ENCODE measurements around the gene THOC6.

Gene THOC6

GRCh38 chr16:3023669-3024478, at the start of gene THOC6, which contains the start of gene HCFC1R1:
TSS of gene THOC6 (plus strand) at chr16:3024035. CDS start at chr16:3024327, 292 bp downstream.
TSS of gene HCFC1R1 (minus strand) at chr16:3023942. CDS start at chr16:3023941, 1 bp downstream.
- DNase-seq (ENCODE audit: low read depth), result peak; percentile 97

- no peak for DNase-seq (ENCODE audit: low read depth)
These were observed 49.3 kb upstream of the THOC6 start for GRCh38 chr16:2974319-2975056.

GRCh38 chr16:2975161-2975795, 48.6 kb upstream of the THOC6 start:
- no peak for DNase-seq (ENCODE audit: low read depth)

- no peak for DNase-seq (ENCODE audit: low read depth)
These were observed 47.6 kb upstream of the THOC6 start for GRCh38 chr16:2976201-2976600.

GRCh38 chr16:2976673-2977072, 47.2 kb upstream of the THOC6 start:
- no peak for DNase-seq (ENCODE audit: low read depth)

- DNase-seq (ENCODE audit: low read depth), result no peak
These were observed 46.4 kb upstream of the THOC6 start for GRCh38 chr16:2977440-2977839.

GRCh38 chr16:2979669-2980226, 44.1 kb upstream of the THOC6 start:
- DNase-seq (ENCODE audit: low read depth), result no peak

- DNase-seq (ENCODE audit: low read depth), result peak; percentile 88
These were observed 43.3 kb upstream of the THOC6 start, which contains the start of gene PKMYT1 for GRCh38 chr16:2980227-2981176. TSS of gene PKMYT1 (minus strand) at chr16:2980446. CDS start at chr16:2979657, 789 bp downstream.

GRCh38 chr16:2981177-2981898, 42.5 kb upstream of the THOC6 start:
- no peak for DNase-seq (ENCODE audit: low read depth)

- DNase-seq (ENCODE audit: low read depth), result no peak
These were observed 42.0 kb upstream of the THOC6 start for GRCh38 chr16:2981899-2982250.

GRCh38 chr16:2982402-2982801, 41.4 kb upstream of the THOC6 start:
- no peak for DNase-seq (ENCODE audit: low read depth)

GRCh38 chr16:2983706-2984136, 40.1 kb upstream of the THOC6 start:
- peak; percentile 81 for DNase-seq (ENCODE audit: low read depth)

GRCh38 chr16:2985462-2985861, 38.4 kb upstream of the THOC6 start:
- DNase-seq (ENCODE audit: low read depth), result no peak

GRCh38 chr16:2985893-2986355, 37.9 kb upstream of the THOC6 start:
- DNase-seq (ENCODE audit: low read depth), result no peak

- no peak for DNase-seq (ENCODE audit: low read depth)
These were observed 37.1 kb upstream of the THOC6 start for GRCh38 chr16:2986623-2987188.

- no peak for DNase-seq (ENCODE audit: low read depth)
These were observed 36.5 kb upstream of the THOC6 start for GRCh38 chr16:2987286-2987685.

- DNase-seq (ENCODE audit: low read depth), result no peak
These were observed 36.0 kb upstream of the THOC6 start for GRCh38 chr16:2987833-2988232.

GRCh38 chr16:2988590-2989099, 35.2 kb upstream of the THOC6 start:
- no peak for DNase-seq (ENCODE audit: low read depth)

GRCh38 chr16:2990891-2991290, 32.9 kb upstream of the THOC6 start:
- DNase-seq (ENCODE audit: low read depth), result no peak
